HUDEP-2 (cell line): ENCODE data around the gene MAGEA2.
"Not testable (repeated sequence)": the region's sequence is repeated elsewhere in the genome, so short reads cannot be mapped to it uniquely, and the experiment has no call there.

Source experiments
- DNase-seq, 76 experiments: peaks; one replicate each; lab custom pipeline; 2025; ENCODE audit not compliant: unreplicated experiment in 76 of 76; lab: John Stamatoyannopoulos, UW

The MAGEA2 gene

DNA sequence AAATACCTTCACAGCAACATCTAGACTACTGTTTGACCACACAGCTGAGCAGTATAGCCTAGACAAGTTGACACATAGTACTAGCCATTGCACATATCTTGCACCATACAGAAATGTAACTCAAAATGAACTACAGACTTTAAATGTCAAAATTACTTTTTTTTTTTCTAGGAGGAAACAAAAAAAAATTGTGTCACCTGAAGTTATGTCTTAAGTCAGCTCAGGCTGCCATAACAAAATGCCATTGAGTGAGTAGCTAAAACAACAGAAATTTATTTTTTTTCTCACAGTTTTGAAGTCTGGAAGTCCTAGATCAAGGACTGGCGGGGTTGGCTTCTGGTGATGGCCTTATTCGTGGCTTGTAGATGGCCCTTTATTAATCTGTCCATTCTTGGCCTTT is 44.5 kb downstream of the MAGEA2 start, which contains the start of gene CSAG2:
TSS of gene CSAG2 (minus strand) at position 101 of the 400 bp plus-strand sequence. CDS start 161 bp downstream, outside the sequence.
- not testable (repeated sequence) for DNase-seq

GRCh38 chrX:152706500-152706899 is 47.1 kb downstream of the MAGEA2 start:
- not testable (repeated sequence) for DNase-seq

DNA sequence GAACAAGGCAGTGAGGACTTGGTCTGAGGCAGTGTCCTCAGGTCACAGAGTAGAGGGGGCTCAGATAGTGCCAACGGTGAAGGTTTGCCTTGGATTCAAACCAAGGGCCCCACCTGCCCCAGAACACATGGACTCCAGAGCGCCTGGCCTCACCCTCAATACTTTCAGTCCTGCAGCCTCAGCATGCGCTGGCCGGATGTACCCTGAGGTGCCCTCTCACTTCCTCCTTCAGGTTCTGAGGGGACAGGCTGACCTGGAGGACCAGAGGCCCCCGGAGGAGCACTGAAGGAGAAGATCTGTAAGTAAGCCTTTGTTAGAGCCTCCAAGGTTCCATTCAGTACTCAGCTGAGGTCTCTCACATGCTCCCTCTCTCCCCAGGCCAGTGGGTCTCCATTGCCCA is 53.3 kb downstream of the MAGEA2 start:
- not testable (repeated sequence) for DNase-seq
